Activated CD4-positive, alpha-beta T cell treated with anti-CD3 and anti-CD28 coated beads, Interleukin-10, Interleukin-2, amounts not matched to agents 100 ng/mL and 50 ng/mL, durations not matched to agents 16 hours and 8 hours (primary cell): ENCODE data around the gene SPATA21.

Experiments used
- DNase-seq: peaks from one replicate; pipeline ENCODE4 v3.0.0-alpha.2; 2020

SPATA21 gene

DNA sequence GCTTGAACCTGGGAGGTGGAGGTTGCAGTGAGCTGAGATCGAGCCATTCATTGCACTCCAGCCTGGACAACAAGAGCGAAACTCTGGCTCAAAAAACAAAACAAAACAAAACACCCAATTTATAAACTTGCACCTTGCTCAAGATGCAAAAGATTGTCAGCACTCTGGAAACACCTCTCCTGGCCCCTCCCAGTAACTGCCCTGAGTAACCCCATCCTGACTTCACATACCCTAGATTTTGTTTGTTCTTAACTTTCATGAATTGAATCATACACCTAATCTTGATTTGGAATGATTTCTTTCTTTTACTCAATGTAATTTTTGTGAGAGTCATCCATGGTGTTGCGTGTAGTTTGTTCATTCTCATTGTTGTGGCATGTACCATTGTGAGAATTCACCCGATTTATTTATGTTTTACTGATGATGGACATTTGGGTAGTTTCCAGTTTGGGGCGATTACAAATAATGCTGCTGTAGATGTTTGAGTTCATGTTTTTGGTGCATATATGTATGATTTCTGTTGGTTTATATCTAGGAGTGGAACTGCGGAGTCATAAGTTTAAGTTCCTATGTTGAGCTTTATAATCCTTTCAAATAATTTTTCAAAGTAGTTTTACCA is 13.7 kb upstream of the SPATA21 start:
- DNase-seq = peak; percentile 13

- no peak for DNase-seq
These were observed 12.4 kb upstream of the SPATA21 start for GRCh38 chr1:16449666-16450065.

- DNase-seq = no peak
These were observed 11.8 kb upstream of the SPATA21 start for GRCh38 chr1:16449065-16449464.

DNA sequence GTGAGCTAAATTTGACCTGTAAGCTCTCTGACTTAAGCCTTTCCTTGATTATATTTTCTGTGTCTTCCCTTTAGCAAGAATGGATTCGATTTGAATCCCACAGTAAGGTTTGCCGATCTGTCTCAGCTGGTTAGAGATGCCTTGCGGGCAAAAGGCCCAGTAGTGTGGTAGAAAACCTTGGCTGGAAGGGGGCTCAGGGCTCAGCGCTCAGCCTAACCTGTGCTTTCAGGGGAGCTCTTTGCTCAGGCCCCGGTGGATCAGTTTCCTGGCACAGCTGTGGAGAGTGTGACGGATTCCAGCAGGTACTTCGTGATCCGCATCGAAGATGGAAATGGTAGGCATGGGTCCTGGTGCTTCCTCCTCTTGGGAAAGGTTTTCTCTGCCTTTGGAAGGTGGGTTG is 10.4 kb upstream of the SPATA21 start:
- no peak for DNase-seq

DNA sequence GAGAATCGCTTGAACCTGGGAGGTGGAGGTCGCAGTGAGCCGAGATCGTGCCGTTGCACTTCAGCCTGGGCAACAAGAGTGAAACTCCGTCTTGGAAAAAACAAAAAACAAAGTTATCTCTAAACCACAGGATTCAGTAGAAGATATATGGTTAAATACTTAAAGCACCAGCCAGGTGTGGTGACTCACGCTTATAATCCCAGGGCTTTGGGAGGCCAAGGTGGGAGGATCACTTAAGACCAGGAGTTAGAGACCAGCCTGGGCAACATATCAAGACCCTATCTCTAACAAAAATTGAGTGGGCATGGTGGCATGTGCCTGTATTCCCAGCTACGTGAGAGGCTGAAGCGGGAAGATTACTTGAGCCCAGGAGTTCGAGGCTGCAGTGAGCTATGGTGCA is 8.9 kb upstream of the SPATA21 start:
- no peak for DNase-seq

GRCh38 chr1:16445052-16445451 is 7.8 kb upstream of the SPATA21 start:
- DNase-seq = no peak

- DNase-seq = no peak
These were observed 6.9 kb upstream of the SPATA21 start for GRCh38 chr1:16443975-16444770.

DNA sequence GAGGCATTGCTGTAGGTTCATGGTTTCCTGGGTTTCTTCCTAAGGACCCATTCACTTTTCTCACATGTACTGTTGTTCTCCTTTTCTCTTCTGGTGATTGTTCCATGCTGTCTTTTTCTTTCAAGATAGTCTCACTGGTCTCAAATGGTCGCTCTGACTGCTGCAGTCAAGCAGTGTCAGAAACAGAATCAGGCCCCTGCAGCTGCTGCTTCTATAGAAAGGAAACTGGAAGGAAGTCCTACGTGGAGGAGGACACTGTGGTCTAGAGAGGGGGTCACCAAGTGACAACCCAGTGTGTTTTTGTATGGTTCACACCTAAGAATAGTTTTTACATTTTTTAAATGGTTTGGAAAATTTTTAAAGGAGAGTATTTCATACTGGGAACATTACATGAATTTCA is 5.7 kb upstream of the SPATA21 start:
- no peak for DNase-seq

DNA sequence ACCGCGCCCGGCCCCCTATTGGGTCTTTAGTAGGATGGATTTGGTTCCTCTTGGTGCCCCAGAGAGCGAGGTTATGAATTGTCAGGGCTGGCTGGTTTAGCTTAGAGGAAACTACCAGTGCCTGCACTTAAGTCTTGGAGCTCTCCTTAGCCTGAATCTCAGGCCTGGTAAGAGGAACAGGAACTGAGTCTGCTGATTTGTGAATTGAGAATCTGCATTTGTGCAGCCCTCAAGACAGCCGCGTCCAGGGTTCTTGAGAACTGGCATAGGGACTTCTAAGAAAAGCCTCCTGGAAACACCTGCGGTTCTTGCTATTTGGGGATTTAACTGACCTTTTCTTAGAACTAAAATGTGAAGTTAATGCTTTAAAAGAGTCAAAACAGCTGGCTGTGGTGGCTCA is 5.0 kb upstream of the SPATA21 start:
- DNase-seq = peak; percentile 38

- no peak for DNase-seq
These were observed 4.0 kb upstream of the SPATA21 start for GRCh38 chr1:16441282-16441665.

GRCh38 chr1:16440470-16441281 is 3.5 kb upstream of the SPATA21 start, which contains the start of gene NECAP2:
TSS of gene NECAP2 (plus strand) at chr1:16440724. CDS start at chr1:16440762, 38 bp downstream.
- peak; percentile 96 for DNase-seq

DNA sequence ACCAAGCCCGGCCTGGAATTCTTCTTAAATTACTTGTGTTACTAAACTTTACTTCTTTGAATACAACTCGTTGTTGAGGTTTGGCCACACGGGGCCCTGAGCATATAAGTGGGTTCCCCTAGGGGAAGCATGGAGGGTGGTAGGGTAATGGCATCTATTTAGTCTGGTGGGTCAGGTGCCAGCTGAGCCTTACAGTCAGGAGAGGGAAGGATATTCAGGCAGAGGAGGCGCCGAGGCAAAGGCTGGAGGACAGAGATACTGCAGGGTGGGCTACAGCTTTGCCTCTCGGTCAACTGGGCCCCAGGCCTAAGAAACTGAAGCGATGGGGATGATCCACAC is 2.9 kb upstream of the SPATA21 start:
- no peak for DNase-seq

GRCh38 chr1:16438924-16439323 is 1.7 kb upstream of the SPATA21 start:
- DNase-seq = no peak

GRCh38 chr1:16438516-16438915 is 1.3 kb upstream of the SPATA21 start:
- no peak for DNase-seq

DNA sequence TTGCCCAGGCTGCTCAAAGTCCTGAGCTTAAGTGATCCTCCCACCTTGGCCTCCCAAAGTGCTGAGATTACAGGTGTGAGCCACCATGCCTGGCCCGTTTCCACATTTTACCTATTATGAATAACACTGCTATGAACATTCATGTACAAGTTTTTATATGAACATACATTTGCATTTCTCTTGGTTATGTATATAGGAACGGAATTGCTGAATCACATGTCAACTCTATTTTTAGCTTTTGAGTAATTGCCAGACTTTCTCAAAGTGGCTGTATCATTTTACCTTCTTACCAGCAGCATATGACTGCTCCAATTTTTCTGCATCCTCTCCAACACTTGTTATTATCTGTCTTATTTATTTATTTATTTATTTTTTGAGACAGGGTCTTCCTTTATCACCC is 2.7 kb downstream of the SPATA21 start:
- DNase-seq = peak; percentile 8

DNA sequence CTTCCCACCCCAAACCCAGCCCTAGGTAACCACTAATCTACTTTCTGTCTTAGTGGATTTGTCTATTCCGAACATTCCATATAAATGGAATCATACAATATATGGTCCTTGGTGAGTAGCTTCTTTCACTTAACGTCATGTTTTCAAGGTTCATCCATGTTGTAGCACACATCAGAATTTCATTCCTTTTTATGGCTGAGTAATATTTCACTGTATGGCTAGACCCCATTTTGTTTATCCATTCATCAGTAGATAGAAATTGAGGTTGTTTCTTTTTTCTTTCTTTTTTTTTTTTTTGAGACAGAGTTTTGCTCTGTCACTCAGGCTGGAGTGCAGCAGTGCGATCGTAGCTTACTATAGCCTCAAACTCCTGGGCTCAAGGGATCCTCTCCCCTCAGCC is 3.2 kb downstream of the SPATA21 start:
- no peak for DNase-seq

DNA sequence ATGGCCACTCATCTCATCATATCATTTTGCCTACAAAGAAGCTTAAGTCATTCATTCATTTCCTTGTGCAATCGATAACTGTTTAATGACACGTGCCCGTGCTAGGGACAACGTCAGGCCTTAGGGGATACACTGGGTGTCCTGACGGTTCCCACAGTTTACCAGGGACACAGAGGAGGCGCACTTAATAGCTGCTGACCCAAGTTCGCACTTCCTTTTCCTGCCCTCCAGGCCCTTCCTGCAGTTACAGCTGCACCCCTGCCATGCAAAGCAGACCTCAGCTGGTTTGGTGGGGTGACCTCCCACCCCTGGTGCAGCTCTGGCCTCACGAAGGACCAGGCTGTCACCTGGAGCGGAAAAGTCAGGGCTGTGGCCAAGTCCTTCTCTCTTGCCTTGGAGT is 4.2 kb downstream of the SPATA21 start:
- DNase-seq = no peak

GRCh38 chr1:16430606-16431005 is 6.6 kb downstream of the SPATA21 start:
- DNase-seq = no peak

DNA sequence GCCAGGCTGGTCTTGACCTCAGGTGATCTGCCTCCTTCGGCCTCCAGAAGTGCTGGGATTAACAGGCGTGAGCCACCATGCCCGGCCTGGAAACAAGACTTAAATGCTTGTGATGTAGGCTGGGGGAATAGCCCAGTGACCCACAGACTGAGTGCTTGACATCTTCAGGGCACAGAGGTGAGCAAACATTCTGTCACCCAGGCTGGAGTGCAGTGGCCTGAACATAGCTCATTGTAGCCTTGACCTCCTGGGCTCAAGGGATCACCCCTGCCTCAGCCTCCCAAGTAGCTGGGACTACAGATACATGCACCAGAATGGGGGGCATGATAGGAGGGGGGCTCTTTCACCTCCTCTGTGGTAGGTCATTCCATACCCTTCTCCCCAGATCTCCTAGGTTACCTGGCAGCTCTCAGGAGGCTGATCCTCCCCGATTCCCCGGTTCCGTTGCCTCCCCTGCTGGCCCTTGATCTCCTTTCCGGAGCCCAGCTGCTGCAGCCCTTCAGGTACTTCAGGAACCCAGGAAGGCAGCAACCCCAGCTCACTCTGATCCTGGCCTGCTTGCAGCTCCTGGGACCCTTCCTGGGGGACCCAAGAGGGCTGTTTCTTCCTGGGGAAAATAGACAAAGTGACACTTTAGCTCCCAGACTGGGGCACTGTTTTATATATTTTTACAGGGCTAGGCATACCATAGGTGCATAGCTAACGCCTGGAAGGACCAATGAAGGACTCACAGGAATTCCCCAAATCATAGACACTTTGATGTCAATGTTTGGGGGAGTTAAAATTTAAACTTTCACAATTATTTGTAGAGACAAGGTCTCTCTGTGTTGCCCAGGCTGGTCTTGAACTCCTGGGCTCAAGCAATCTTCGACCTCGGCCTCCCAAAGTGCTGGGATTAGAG is 11.8 kb downstream of the SPATA21 start:
- DNase-seq = no peak

GRCh38 chr1:16422041-16422440 is 15.2 kb downstream of the SPATA21 start:
- no peak for DNase-seq

DNA sequence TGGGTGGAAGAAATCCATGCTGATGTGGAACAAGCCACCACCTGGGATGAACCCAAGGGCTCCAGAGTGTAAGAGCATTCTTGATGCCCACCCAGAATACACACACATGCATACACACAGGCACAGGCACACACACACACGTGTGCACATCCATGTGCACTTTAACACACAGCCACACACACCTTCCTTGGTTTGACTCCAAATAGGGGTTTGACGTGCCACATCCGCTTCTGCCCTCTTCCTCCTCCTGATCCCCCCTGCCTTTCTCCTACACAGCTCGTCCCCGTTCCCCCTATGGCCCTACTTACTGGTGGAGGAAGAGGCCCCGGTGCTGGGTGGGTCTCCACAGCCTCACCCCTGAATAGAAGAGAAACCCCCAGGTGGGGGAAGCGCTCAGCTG is 16.0 kb downstream of the SPATA21 start:
- no peak for DNase-seq

- peak; percentile 91 for DNase-seq
These were observed 16.7 kb downstream of the SPATA21 start for GRCh38 chr1:16420424-16421118.
